ENCODE measurements around the gene LCN6. TPM values are rescaled to one million over a fixed set of nuclear protein-coding genes. Genes with fewer than 3 reads are reported as not detected.

The LCN6 gene
- total RNA-seq, 1 donor from 2014 or later, result not detected

DNA sequence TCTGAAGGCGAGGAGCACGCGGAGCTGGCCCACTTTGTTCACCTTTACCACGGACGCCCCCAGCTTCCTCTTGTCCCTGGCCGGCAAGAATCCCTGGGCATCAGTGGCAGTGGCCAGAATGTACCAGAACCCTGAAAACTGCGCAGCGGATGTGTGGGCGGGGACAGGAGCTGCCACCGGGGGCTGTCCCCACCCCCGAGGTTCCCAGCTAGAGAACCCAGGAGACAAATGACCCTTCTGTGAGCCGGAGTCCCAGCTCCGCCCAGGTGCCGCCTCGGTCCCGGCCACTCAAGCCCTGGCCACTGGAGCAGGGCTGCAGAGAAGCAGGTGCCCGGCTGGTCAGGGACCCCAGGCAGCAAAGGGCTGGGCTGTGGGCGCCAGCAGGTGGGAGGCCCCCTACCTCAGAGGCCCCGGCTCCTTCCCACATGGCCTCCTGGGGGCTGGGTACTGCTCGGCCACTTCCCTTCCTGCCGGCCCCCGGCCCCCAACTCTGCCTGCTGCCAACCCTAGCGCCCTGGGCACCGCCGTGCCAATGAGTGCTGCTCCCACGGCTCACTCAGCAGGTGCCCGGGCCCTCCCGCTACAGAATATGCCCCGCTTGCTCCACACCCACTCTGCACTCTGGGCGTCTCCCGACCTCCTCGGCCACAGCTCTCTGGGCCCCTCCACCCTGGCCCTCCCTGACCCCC, 6.3 kb downstream of the LCN6 start:
- intact Hi-C loops (cut with micrococcal nuclease), result no loop called here
- Mint-ChIP-seq H3K27me3 (ENCODE audit: low read depth) (no peaks in the 10 kb centered on the region), H3K9me3 (no peaks in the 10 kb centered on the region), H3K4me1 (ENCODE audit: low read depth) (peaks cover 7% of the 10 kb centered on the region), H3K36me3 (ENCODE audit: low read depth) (no peaks in the 10 kb centered on the region), H3K4me3 (ENCODE audit: low read depth) (no peak overlapping the region), H3K27ac (no peak overlapping the region)
- no peak for DNase-seq (ENCODE audit: low spot score)

DNA sequence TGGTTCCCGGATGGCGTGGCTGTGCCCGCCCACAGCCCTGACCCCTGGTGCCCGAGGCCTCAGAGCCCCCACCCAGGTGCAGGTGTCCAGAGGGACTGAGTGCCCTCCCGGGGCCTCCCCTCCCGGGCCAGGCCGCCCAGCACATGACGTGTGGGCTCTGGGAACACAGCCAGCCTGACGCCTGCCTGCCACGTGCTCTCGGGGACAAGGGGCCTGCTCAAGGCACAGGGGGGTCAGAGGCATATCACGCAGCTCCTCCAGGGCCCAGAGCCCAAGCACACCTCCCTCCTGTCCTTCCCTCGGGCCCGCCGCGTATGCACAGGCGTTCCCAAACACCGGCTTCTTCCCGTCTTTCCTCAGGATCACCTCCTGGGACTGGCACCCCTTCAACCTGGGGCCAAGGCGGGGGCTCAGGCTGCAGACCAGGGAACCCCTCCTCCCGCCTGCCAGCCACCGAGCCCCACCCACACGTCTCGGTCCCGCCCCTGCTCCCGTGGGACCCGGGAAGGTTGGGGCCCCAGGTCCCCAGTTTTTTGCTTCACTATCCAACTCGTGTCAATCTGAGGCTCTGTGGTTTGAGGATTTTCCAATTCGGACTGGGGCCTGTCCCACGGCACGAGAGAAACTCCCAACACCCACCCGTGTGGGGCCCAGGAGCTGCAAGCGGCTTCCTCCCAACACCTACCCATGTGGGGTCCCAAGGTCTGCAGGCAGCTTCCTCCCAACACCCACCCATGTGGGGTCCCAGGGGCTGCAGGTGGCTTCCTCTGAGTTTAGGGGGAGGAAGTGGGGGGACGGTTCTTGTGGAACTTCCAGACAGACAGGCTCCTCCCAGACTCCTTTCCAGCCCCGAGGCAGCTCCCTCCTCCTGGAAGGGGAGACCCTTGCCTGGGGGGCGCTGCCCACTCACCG, 7.1 kb downstream of the LCN6 start:
- peak overlapping the region; percentile 35 for H3K4me3 Mint-ChIP-seq (ENCODE audit: low read depth)
- H3K36me3 Mint-ChIP-seq (ENCODE audit: low read depth), result no peaks in the 10 kb centered on the region
- H3K4me1 Mint-ChIP-seq (ENCODE audit: low read depth), result peaks cover 7% of the 10 kb centered on the region
- H3K9me3 Mint-ChIP-seq, result no peaks in the 10 kb centered on the region
- intact Hi-C loops (cut with micrococcal nuclease), result no loop called here
- H3K27ac Mint-ChIP-seq, result no peak overlapping the region
- H3K27me3 Mint-ChIP-seq (ENCODE audit: low read depth), result no peaks in the 10 kb centered on the region
- DNase-seq (ENCODE audit: low spot score), result no peak

DNA sequence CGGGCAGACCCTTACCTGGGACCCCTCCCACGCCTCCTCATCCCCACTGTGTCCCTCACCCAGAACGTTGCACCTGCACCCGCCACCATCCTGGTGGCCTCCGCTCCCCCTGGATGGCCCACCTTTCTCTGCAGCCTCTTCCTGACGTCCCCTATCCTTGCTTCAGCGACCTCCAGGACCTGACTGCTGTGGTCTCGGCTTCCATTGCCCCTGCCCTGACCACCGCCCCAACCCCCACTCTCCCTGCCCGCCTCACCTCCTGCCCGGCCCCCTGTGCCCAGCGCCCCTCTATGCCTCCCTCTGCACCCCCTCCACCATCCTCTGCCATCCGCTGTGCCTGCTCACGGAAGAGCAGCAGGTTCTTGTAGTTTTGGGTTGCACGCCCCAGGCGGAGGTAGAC, 7.8 kb downstream of the LCN6 start:
- no peak for DNase-seq (ENCODE audit: low spot score)
- no peak overlapping the region for H3K4me3 Mint-ChIP-seq (ENCODE audit: low read depth)
- no peaks in the 10 kb centered on the region for H3K36me3 Mint-ChIP-seq (ENCODE audit: low read depth)
- no peak overlapping the region for H3K27ac Mint-ChIP-seq
- H3K9me3 Mint-ChIP-seq, result no peaks in the 10 kb centered on the region
- H3K27me3 Mint-ChIP-seq (ENCODE audit: low read depth), result no peaks in the 10 kb centered on the region
- peaks cover 7% of the 10 kb centered on the region for H3K4me1 Mint-ChIP-seq (ENCODE audit: low read depth)
- intact Hi-C loops (cut with micrococcal nuclease), result no loop called here

DNA sequence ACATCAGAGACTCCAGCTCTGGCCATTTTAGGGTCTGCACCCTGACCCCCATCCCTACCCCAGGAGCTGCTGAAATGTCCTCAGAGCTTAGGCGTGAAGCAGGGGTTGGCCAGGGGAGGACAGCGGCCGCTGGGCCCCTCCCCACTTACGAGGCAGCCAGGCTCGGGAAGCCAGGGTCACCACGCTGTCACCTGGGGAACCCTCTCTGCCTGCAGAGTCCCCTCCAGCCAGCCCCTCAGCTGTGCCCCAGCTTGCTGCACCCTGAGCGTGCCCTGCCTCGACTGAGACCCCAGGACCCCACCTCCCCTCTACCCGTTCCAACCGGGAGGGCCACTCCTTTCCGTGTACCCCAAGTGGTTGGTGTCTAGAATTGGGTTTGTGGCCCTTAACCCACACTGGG, 8.3 kb downstream of the LCN6 start:
- H3K4me3 Mint-ChIP-seq (ENCODE audit: low read depth), result no peak overlapping the region
- H3K9me3 Mint-ChIP-seq, result no peaks in the 10 kb centered on the region
- no peaks in the 10 kb centered on the region for H3K27me3 Mint-ChIP-seq (ENCODE audit: low read depth)
- H3K4me1 Mint-ChIP-seq (ENCODE audit: low read depth), result peaks cover 7% of the 10 kb centered on the region
- H3K36me3 Mint-ChIP-seq (ENCODE audit: low read depth), result no peaks in the 10 kb centered on the region
- DNase-seq (ENCODE audit: low spot score), result no peak
- no peak overlapping the region for H3K27ac Mint-ChIP-seq
- intact Hi-C loops (cut with micrococcal nuclease), result no loop called here

DNA sequence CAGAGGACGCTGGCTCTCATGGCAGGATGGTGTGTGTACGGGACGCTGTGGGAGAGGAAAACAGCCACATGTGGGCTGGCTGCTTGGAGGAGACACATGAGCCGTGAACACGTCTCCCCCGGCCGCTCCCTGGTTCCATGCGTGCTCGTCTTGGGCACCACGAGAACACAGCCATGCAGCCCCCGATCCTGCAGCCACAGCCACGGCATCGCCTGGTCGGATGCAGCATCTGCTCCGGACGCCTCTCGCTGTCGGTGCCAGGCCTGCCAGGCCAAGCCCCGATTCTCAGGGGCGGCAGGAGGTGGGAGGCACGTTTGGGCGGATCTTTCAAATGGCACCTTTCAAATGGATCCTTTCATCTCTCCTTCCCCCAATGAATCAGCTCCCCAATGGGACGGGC, 8.8 kb downstream of the LCN6 start:
- Mint-ChIP-seq H3K27ac (no peak overlapping the region), H3K27me3 (ENCODE audit: low read depth) (no peaks in the 10 kb centered on the region), H3K36me3 (ENCODE audit: low read depth) (no peaks in the 10 kb centered on the region), H3K4me3 (ENCODE audit: low read depth) (no peak overlapping the region), H3K9me3 (no peaks in the 10 kb centered on the region), H3K4me1 (ENCODE audit: low read depth) (peaks cover 7% of the 10 kb centered on the region)
- DNase-seq (ENCODE audit: low spot score), result no peak
- intact Hi-C loops (cut with micrococcal nuclease), result no loop called here

DNA sequence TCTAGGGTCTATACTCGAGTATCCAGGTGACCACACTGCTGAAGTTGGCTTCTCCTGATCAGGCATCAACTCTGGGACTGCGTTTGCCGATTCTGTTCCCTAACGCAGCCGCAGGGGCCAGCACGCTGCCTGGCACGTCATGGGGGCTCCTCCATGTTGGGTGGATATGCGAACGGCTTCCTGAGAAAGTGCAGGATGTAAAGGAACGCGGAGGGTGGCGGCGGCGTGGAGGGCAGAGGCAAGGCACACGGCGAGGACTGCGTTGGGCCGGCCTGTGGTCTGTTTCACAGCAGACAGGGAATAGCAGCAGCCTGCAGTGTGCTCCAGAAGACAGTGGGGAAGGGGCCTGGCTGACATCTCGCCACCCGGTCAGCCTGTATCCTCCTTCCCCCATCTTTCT, 9.4 kb downstream of the LCN6 start:
- H3K27ac Mint-ChIP-seq, result no peak overlapping the region
- H3K27me3 Mint-ChIP-seq (ENCODE audit: low read depth), result no peaks in the 10 kb centered on the region
- peaks cover 7% of the 10 kb centered on the region for H3K4me1 Mint-ChIP-seq (ENCODE audit: low read depth)
- no peaks in the 10 kb centered on the region for H3K36me3 Mint-ChIP-seq (ENCODE audit: low read depth)
- intact Hi-C loops (cut with micrococcal nuclease), result no loop called here
- H3K9me3 Mint-ChIP-seq, result no peaks in the 10 kb centered on the region
- DNase-seq (ENCODE audit: low spot score), result no peak
- no peak overlapping the region for H3K4me3 Mint-ChIP-seq (ENCODE audit: low read depth)

DNA sequence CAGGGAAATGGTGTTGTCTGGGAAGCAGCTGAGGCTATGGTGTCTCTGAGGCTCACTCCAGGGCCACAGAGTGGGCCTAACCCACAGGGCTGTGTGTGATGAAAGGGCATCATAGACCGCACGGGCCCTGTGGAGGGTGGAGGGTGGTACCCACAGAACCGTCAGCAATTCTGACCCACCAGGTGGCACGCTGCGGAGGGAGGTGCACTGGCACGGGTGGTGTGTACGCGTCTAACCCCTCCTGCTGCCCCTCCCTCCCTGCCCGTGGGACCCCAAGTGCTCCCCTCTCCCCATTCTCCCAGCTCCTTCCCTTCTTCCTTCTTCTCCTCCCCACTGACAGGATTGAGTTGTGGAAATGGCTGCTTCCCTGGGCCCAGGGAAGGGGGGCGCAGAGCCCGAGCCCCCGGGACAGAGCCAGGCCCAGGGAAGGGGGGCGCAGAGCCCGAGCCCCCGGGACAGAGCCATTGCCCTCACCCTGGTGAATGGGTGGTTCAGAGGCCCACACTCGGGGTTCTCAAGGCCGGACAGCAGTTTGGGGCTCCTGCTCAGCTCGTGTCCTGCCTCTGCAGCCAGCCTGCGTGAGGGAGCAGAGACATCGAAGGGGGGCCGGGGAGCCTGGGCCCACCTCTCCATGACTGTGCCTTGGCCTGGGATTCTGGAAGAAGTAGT, 12.4 kb downstream of the LCN6 start:
- Mint-ChIP-seq H3K27me3 (ENCODE audit: low read depth) (no peaks in the 10 kb centered on the region), H3K4me3 (ENCODE audit: low read depth) (no peak overlapping the region), H3K4me1 (ENCODE audit: low read depth) (peaks cover 8% of the 10 kb centered on the region), H3K36me3 (ENCODE audit: low read depth) (no peaks in the 10 kb centered on the region), H3K27ac (no peak overlapping the region), H3K9me3 (no peaks in the 10 kb centered on the region)
- DNase-seq (ENCODE audit: low spot score), result no peak
- intact Hi-C loops (cut with micrococcal nuclease), result no loop called here

DNA sequence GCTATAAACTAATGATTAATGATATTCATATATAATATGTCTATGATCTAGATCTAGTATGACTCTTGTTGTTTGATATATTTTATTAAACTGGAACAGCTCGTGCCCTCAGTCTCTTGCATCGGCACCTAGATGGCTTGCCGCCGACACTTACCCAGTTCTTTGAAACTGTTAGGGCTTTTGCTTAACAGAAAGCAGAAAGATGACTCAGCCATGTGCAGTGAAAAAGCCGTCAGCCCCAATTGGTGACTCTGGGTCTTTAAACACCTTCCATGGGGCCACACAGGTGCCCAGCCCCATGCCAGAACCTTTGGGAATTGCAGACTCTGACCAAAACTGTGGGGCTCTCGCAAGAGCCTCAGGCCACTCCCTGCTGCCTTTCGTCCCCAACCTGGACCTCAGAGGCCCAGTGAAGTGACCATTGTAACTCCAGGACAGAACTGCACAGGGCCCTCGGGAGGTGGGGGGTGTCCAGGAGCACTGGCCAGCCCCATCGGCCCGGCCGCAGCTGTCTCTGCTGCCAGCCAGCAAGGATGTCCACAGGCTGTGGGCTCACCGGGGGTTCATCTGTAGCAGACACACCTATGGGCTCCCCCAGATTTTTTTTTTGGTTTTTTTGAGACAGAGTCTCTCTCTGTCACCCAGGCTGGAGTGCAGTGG, 13.4 kb downstream of the LCN6 start:
- intact Hi-C loops (cut with micrococcal nuclease), result no loop called here
- Mint-ChIP-seq H3K27me3 (ENCODE audit: low read depth) (no peaks in the 10 kb centered on the region), H3K36me3 (ENCODE audit: low read depth) (no peaks in the 10 kb centered on the region), H3K4me1 (ENCODE audit: low read depth) (peaks cover 11% of the 10 kb centered on the region), H3K4me3 (ENCODE audit: low read depth) (no peak overlapping the region), H3K27ac (no peak overlapping the region), H3K9me3 (no peaks in the 10 kb centered on the region)
- DNase-seq (ENCODE audit: low spot score), result no peak

DNA sequence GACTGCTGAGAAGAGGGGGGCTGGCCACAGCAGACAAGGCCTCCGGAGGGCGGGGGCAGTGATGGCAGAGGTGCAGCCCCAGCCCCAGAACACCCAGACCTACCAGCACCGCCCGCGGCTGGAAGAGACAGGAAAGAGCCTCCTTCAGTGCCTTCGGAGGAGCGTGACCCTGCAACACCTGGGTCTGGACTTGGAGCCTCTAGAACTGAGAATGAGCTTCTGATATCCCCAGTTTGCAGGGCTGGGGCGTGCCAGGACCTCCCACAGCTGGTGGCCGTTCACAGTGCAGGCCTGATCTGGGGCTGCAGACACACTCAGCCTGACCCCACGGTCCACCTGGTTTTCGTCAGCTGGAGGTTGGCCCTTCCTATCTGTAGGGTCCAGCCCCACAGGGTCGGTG, 14.7 kb downstream of the LCN6 start:
- Mint-ChIP-seq H3K27ac (no peak overlapping the region), H3K9me3 (no peaks in the 10 kb centered on the region), H3K4me3 (ENCODE audit: low read depth) (no peak overlapping the region), H3K27me3 (ENCODE audit: low read depth) (no peaks in the 10 kb centered on the region), H3K4me1 (ENCODE audit: low read depth) (peaks cover 13% of the 10 kb centered on the region), H3K36me3 (ENCODE audit: low read depth) (no peaks in the 10 kb centered on the region)
- intact Hi-C loops (cut with micrococcal nuclease), result no loop called here
- no peak for DNase-seq (ENCODE audit: low spot score)

DNA sequence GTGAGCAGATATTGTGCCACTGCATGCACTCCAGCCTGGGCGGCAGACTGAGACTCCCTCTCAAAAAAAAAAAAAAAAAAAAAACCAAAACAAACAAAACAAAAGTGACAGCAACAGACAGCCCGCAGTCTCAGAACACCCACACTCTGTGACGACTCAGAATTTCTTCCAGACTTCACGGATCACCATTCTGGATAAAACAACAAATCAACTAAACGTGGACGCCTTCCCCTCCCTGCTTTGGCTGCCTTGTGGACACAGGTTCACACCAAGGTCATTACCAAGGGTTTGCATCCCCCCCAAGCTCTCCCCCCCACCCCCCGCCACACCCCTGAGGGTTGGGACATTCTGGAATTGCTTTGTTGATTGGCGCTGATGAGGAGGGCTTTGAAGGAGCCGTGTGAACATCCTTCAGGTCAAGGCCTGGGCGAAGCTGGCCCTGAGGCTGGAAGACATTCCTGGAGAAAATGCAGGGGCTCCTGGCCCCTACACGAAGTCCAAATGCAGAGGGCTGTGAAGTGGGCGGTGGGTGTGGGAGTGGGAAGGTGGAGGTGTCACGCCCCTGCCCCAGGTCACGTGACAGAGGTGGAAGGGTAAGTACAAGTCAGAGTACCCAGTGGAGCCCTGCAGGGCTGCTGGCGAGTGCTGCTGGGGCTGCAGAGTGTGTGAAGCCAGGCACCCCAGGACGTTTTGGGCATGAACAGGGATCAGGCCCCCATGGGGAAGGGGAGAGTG, 15.7 kb downstream of the LCN6 start:
- no peaks in the 10 kb centered on the region for H3K36me3 Mint-ChIP-seq (ENCODE audit: low read depth)
- no peak overlapping the region for H3K4me3 Mint-ChIP-seq (ENCODE audit: low read depth)
- peaks cover 11% of the 10 kb centered on the region for H3K4me1 Mint-ChIP-seq (ENCODE audit: low read depth)
- DNase-seq (ENCODE audit: low spot score), result no peak
- H3K9me3 Mint-ChIP-seq, result no peaks in the 10 kb centered on the region
- no peaks in the 10 kb centered on the region for H3K27me3 Mint-ChIP-seq (ENCODE audit: low read depth)
- no peak overlapping the region for H3K27ac Mint-ChIP-seq
- intact Hi-C loops (cut with micrococcal nuclease), result no loop called here

DNA sequence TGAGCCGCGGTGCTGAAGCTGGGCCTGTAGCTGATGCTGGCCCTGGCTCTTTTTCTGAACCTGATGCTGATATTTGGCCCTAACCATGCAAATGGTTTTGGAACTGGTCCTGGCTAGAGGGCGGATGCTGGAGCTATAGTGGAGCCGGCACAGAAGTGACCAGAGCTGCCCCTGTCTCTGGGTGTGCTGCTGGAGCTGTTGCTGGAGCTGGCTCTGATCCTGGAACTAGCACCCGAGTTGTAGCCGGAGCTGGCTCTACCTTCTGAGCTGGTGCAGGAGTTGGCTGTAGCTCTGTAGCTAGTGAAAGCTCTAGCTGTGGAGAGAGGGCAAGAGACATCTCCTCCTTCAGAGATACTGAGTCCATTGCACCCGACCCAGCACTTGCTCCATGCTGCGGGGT, 18.4 kb downstream of the LCN6 start:
- Mint-ChIP-seq H3K36me3 (ENCODE audit: low read depth) (peaks cover 22% of the 10 kb centered on the region), H3K27me3 (ENCODE audit: low read depth) (no peaks in the 10 kb centered on the region), H3K9me3 (no peaks in the 10 kb centered on the region), H3K4me3 (ENCODE audit: low read depth) (peak overlapping the region; percentile 66), H3K4me1 (ENCODE audit: low read depth) (peaks cover 19% of the 10 kb centered on the region), H3K27ac (no peak overlapping the region)
- no peak for DNase-seq (ENCODE audit: low spot score)
- intact Hi-C loops (cut with micrococcal nuclease), result no loop called here

DNA sequence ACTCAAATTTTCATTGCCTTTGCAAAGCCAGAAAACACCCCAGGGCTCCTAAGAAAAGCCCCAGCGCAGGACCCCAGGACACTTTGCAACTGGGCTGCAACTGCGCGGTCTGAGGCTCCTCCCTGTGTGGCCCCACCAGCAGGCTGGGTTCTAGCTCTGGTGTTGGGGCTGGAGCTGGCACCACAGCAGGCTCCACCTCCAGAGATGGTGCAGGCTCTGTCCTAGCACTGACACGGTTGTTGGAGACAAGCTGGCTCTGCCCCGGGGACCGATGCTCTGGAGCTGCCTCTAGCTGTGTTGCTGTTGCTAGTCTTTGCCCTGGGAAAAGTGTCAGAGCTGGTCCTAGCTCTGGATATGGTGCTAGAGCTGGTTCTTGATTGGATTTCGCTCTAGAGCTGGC, 19.2 kb downstream of the LCN6 start:
- H3K4me3 Mint-ChIP-seq (ENCODE audit: low read depth), result peak overlapping the region; percentile 66
- no peaks in the 10 kb centered on the region for H3K27me3 Mint-ChIP-seq (ENCODE audit: low read depth)
- no peak overlapping the region for H3K27ac Mint-ChIP-seq
- peaks cover 30% of the 10 kb centered on the region for H3K36me3 Mint-ChIP-seq (ENCODE audit: low read depth)
- H3K9me3 Mint-ChIP-seq, result no peaks in the 10 kb centered on the region
- no peak for DNase-seq (ENCODE audit: low spot score)
- peaks cover 21% of the 10 kb centered on the region for H3K4me1 Mint-ChIP-seq (ENCODE audit: low read depth)
- intact Hi-C loops (cut with micrococcal nuclease), result no loop called here
